Activated gamma-delta T cell (primary cell): Measurements from ENCODE around the gene TMEM31.
"Not testable (repeated sequence)": the region's sequence is repeated elsewhere in the genome, so short reads cannot be mapped to it uniquely, and the experiment has no call there.

Source experiments
- DNase-seq: peaks from one replicate; lab custom pipeline; 2025; lab: John Stamatoyannopoulos, UW

TMEM31 gene

GRCh38 chrX:103726477-103726876, 15.8 kb downstream of the TMEM31 start:
- DNase-seq, result no peak

GRCh38 chrX:103727115-103727514, 16.4 kb downstream of the TMEM31 start:
- DNase-seq, result no peak

GRCh38 chrX:103729015-103729414, 18.3 kb downstream of the TMEM31 start:
- DNase-seq, result no peak

DNA sequence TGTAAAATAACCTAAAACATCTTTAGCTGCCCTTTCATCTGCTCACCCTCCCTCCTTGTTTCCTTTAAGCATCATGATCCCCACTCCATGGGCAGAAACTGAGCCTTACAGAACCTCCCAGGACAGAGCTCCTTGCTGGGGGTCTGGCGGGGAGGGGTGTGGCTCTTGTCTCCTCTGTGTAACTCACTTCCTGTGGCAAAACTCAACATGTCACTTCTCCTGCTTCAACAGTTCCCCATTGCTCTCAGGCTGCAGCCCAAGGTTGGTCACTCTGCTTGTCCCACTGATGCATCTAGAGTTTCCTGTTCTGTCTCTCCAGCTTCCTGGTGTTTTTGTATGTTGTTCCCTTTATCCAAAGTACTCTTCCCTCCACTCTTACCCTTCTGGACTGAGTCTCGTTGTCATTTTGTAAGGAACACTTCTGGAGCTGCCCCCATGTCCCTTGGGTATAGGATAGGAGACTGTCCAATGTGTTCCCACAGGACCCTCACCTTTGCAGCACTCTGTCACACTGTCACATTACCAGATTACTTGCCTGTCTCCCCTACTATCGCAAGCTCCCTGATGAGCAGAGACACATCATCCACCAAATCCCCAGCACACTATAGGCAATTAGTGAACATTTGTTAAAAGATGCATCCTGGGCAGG, 19.6 kb downstream of the TMEM31 start:
- no peak for DNase-seq

DNA sequence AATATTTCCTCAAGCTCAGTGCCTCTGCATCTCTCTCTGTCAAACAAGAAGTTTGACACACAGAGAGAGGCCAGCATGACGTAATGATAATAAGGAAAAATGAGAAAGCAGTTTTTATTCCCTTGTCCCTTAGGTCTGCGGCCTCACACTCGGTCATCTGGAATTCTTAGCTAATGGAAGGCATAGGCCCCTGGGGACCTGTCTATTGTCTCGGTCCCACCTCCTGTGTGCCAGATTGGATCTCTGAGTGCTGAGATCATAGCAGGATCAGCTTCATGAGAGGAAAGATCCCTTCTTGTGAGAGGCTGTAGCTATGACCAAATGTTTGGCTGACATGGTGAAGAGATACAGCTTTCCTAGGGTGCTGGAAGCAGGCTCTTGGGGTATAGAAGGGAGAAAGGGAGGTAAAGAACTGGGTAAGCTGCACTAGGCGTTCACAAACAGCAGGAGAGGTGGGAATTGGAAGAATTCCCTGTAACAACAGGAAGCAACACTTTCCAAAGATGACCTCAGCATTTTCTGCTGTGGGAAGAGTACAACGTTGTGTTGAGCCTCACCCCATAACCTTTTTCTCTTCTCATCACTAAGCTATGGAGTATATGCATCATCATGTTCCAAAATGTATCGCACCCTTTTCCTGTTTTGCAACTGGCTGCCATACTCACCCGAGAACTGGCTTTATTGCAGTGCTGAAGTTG, 20.2 kb downstream of the TMEM31 start:
- no peak for DNase-seq

- no peak for DNase-seq
These were observed 22.3 kb downstream of the TMEM31 start for GRCh38 chrX:103733017-103733416.

- no peak for DNase-seq
These were observed 23.5 kb downstream of the TMEM31 start for GRCh38 chrX:103734125-103734760.

- no peak for DNase-seq
These were observed 27.0 kb downstream of the TMEM31 start for GRCh38 chrX:103737696-103738095.

DNA sequence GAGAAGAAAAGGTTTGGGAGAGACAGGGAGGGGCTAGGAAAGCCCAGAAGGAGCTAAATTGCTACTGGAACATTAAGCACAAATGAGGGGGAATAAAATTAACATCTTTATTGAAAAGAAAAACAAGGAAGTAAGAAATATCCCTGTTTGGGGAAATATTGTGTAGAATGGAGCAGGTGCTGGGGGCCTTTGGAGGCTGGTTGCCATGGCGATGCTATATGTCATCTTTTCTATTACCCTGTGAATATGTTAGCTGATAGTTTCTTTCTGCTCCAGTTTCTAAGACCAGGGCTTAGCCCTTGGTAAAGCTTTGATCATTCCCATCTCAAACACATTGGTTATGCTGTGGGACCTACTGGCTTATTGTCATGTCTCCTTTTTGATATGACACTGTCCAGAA, 28.7 kb downstream of the TMEM31 start:
- DNase-seq, result no peak

DNA sequence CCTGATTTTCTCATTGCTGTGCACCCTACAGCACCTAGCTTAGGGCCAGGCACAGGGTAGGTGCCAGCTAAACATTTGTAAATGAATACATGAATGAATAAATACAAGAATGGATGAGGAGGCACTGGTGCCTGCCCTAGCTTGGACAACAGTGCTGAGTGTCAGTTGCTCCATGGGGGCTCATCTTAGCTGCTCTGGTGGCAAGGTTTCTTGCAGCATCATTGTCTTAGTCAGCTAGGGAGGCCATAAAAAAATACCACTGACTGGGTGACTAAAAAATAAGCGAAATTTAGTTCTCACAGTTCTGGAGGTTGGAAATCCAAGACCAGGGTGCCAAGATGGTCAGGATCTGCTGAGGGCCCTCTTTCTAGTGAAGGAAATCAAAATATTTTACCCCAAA, 31.2 kb downstream of the TMEM31 start:
- DNase-seq, result no peak

DNA sequence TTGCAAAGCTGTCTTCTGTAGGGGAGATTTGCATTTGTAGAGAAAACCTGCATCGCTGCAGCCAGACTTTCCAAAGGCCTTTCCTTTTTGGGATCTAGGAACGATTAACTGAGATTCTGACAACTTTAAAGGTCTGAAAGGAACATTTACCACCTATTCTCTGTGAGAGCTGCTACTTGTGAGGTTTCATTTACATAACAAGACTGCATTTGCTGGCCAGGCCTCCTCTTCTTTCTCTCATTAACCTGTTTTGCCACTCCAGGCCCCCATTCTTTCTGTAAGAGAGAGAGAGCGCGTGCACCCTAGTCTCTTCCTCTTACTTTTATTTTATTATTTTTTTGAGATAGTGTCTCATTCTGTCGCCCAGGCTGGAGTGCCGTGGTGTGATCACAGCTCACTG, 31.6 kb downstream of the TMEM31 start:
- no peak for DNase-seq

DNA sequence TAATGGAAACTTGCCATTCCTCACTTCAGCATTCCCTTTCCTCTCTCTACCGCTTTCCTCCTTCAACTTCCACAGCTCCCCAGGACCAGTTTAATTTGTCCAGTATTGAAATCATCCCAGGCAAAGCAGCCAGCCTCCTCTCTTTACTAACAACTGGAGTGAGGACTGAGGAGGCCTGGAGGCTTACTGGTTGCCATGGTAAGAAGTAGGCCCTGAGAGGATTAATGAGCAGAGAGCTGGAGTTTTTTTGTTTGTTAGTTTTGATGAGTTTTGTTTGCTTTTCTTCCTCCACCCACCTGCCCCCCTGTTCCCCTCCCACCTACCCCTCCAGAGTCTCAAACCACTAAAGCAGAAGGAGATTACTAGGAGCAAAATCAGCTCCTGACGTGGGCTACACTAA, 36.5 kb downstream of the TMEM31 start:
- DNase-seq, result no peak

GRCh38 chrX:103754401-103754800, 43.7 kb downstream of the TMEM31 start:
- DNase-seq, result no peak

- DNase-seq, result no peak
These were observed 46.0 kb downstream of the TMEM31 start for GRCh38 chrX:103756736-103757135.

- no peak for DNase-seq
These were observed 47.8 kb downstream of the TMEM31 start for GRCh38 chrX:103758555-103758954.

DNA sequence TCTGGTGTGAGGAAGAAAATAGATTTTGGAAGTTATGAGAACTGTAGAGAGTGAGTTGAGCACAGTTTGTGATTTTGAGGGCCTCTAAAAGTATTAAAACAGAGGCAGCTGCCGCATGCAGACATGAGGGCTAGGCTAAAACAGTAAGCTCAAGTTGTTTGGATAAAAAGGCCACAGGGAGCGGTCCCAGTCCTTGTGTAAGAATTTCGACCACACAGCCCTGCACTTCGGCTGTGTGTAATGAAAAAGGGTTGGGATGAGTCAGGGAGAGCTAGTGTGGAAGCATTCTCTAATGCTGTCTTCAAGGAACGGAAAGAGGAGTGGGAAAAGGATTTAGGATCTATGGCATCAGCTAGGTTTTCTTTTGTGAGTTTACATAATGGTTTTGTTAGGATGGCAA, 52.8 kb downstream of the TMEM31 start:
- not testable (repeated sequence) for DNase-seq
